Activated CD8-positive, alpha-beta memory T cell treated with anti-CD3 and anti-CD28 coated beads for 1 hour (primary cell): ENCODE data around the gene DTWD2.
A peak's percentile ranks its signal among the peaks of the same experiment; 100 is the strongest.

Experiments
- DNase-seq, 2 donors: peaks; one replicate each; pipeline ENCODE4 v3.0.0-alpha.2; 2020; ENCODE audit warnings: low read depth in 1 of 2; ENCODE audit errors: extremely low read depth in 1 of 2

Gene DTWD2, protein sequence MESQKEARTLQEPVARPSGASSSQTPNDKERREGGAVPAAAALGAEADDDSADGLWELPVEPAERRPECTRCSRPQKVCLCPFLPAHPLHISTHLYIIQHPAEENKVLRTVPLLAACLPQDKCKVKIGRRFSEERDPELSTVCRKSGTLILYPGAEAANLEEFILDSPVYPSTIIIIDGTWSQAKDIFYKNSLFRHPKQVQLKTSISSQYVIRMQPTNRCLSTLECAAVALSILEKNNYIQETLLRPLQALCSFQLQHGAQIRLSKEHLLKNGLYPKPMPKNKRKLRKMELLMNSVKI

GRCh38 chr5:118987988-118988865 is at the start of gene DTWD2:
Gene DTWD2, minus strand, starts transcription at chr5:118988547. Its CDS starts 36 bp downstream, at chr5:118988511.
- DNase-seq = peak; percentile 63 to 86

- DNase-seq = no peak
Measured at GRCh38 chr5:119037496-119038215, 49.3 kb upstream of the DTWD2 start.

DNA sequence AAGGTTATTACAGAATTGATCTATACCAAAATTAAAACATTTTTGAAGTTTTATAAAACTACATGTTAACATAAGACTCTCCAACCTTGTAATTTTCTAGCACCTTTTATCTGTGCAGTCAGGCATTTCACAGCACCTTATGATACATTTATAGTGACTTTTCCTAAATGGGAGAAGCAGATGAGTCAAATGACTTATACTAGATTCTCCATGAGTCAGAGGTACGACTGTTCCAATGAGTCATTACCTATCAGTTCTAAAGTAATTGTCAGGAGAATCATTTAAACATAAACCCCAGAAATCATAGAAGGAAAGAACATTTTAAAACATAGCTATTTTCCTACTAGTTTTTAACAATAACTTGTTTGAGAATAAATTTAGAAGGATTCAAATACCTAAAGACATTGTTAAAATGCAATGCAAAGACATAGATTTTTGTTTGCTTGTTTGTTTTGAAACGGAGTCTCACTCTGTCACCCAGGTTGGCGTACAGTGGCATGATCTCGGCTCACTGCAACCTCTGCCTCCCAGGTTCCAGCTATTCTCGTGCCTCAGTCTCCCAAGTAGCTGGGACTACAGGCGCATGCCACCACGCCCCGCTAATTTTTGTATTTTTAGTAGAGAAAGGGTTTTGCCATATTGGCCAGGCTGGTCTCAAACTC is 47.9 kb upstream of the DTWD2 start:
- no peak for DNase-seq

DNA sequence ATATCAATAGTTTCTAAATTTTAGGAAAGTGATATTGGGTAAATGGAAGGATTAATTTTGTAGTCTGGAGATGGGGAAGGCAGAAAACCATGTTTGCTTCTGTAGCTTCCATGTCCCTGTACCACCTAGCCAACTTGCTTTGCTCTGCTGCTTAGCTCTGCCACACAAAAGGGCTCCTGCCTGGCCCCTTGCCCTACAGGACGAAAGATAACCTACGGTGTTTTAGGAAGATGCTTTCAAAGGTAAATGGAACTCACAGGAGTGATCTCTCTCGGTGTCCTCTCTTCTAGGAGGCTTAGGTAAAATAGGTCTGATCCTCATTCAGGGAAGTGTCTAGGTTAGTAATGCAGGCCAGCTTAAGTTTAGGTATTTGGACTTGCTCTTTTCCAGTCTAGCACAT is 44.8 kb upstream of the DTWD2 start:
- no peak for DNase-seq

DNA sequence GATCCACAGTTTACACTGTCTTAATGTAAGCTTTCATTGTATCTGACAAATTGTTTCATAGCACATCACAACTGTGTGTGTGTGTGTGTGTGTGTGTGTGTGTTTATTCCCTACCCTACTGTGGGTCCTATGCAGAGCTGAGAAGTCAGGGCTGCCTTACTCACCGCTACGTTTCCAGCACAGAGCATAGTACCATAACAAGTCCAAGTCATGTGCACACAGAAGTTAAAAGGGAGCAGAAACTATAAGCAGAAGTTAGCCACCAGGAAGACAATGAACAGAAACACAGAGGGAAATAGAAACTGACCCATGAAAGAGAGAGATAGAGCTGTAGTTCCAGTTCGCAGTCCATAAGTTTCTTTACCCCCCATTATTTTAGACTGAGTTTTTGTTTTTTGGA is 44.3 kb upstream of the DTWD2 start:
- no peak for DNase-seq

DNA sequence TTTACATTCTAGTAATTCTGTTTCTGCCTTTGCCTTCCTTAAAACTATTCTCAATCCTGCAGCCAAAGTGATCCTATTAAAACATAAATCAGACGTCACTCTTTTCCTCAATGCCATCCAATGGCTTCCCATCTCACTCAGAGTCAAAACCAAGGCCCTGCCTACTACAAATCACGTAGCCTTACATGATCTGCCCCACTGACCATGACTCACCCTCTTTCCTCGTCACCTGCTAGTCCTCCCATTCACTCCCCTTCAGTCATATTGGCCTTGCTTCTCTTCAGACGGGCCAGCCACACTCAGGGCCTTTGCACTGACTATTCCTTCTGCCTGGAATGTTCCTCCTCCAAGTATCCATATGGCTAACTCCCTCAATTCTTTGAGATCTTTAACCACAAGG is 43.6 kb upstream of the DTWD2 start:
- no peak for DNase-seq

DNA sequence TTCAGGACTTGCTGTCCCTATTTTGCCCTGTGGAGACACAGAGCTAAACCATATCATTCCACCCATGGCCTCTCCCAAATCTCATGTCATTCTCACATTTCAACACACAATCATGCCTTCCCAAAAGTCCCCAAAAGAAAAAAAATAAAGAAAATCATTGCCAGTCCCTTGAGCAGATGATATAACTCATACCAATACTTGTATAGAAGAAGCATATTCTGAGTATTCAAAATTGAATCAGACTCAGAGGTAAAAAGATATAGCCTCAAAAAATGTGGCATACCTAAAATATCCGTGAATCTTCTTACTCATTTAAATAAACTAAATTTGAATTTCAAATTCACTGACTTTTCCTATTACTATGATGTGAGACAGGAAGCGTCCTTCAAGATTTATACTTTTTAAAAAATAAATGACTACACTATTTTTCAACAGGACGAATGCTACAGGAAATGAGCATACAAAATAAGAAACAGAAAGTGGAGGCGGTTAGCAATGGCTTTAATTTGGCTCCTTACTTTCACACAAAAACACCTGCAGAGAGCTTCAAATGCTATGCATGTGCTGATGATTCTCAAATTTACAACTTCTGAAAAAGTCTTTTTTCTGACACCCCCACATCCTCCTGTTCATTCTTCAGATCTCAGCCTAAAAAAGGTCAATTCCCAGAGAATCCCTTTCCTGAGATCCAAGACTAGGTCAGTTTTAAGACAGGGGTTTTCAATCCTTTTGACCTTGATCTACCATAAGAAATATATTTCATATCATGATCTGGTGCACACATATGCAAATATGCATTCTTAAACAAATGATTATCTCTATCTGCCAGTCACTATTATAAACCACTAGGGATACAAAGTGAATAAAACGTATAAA is 42.9 kb upstream of the DTWD2 start:
- DNase-seq = no peak

DNA sequence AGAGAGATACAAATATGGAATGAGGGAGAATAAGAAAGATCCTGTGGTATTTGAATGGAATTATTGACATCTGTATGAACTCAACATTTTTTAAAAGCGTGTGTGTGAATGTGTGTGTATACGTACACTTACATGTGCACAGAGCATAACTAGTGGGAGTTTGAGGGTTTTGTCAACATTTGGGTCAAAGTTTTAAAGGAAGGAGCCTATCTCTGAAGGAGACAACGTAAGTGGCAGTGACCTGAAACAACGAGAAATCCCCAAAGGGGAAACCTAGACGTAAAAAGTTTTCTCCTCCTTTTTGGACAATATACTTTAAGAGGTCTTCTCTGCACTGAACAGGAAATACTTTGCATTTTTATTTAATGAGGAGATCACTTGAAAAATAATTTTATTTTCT is 40.2 kb upstream of the DTWD2 start:
- no peak for DNase-seq

GRCh38 chr5:119022773-119023172 is 34.4 kb upstream of the DTWD2 start:
- DNase-seq = no peak

- DNase-seq = no peak
Measured at GRCh38 chr5:119022017-119022745, 33.8 kb upstream of the DTWD2 start.

DNA sequence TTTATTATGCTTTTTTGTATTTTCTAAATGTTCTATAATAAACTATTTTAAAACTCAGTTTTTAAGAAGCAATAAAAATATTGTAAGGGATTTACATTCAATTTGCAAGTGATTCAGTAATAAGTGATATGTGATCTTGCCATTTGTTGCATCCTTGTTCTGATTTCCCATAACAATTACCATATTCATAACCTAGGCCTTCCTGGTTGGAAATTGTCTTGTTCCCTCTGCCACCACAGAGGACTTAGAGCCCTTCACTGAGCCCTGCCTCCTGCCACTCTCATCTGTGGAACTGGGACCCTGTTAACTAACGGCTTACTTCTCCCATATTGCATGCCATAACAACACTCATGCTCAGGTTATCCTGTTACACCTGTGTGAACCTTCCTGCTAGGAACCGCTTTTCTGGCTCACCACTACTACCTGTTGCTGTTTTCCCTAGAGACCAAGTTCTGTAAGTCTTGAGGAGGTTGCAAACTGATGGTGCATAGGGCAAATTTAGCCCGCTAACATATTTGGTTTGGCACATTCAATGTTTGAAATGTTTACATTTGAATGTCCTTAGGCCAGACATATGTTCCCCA is 32.9 kb upstream of the DTWD2 start:
- DNase-seq = no peak

DNA sequence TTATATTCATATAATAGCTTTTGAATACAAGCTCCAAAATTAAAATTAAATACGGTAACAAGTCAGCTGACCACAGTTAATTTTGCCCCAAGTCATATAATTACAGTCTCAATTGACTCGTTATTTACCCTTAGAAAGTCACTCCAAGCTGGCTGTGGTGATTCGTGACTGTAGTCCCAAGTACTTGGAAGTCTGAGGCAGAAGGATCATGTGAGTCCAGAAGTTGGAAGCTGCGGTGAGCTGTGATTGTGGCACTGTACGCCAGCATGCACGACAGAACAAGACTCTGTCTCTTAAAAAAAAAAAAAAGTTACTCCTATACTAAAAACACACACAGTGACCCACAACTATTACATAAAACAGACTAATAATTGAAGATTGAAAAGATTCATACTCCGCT is 31.6 kb upstream of the DTWD2 start:
- no peak for DNase-seq

GRCh38 chr5:119019501-119019900 is 31.2 kb upstream of the DTWD2 start:
- DNase-seq = no peak

DNA sequence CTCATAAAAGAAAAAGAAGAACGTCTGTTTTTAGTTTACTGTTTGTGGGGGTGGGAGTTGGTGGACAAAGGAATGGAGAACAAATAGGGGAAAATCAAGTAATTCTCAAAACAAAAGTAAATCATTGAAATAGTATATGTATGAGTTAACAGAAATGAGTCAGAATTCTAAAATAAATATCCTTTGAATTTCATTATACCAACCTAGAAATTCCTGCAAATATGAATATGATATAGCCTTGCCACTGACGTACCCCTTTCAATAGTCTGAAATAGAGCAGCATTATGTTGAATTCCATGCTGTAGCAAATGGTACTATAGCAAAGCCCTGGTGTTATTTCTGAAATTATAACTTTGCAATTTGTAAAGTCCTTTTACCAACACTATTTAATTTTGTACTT is 29.6 kb upstream of the DTWD2 start:
- no peak for DNase-seq

GRCh38 chr5:119016125-119016774 is 27.9 kb upstream of the DTWD2 start:
- no peak for DNase-seq

- no peak for DNase-seq
Measured at GRCh38 chr5:119011186-119011585, 22.8 kb upstream of the DTWD2 start.

DNA sequence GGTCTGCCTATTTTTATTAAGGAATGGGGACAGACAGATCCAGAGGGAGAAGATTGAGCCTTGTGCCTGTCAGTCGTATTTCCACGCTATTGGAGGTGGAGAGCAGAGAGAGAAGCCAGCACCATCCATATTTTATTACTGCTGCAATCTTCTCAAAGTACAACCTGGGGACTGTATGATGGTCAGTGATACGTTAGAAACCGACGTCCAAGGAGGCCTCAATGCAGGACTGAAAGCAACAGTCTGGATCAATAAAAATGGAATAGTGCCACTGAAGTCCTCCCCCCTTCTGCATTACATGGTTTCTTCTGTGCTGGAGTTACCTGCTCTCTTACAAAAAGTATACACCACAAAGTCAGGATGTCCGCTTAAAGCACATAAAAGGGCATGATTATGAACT is 21.9 kb upstream of the DTWD2 start:
- no peak for DNase-seq

- DNase-seq = no peak
Measured at GRCh38 chr5:119009131-119009530, 20.8 kb upstream of the DTWD2 start.

DNA sequence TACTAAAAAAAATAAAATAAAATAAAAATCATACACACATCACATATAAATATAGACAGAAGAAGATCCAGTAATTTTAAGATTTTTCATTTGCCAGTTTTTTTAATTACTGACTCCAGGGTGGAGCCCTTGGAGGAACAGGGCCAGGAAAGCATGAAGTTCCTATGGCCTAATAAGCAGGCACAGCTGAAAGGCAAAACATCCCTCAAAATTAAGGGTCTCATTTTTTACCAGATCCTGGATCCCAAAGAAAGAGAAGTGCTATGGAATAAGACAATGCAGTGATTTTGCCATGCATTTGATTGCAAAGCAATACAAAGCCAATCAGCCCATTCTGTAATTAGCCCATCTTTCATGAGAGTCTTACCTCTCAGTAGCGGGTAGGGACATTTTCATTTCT is 11.3 kb upstream of the DTWD2 start:
- DNase-seq = no peak
